Lower leg skin (tissue), 3 donors: Measurements from ENCODE around the gene NPEPPS.

ENCODE experiments used
- POLR2A ChIP-seq, 2 donors: fragments of 450-650 bp; IDR thresholded peaks; one replicate each; pipeline ENCODE4 v1.6.1; 2016 to 2017; ENCODE audit warnings: antibody characterized with exemption in 2 of 2, mild to moderate bottlenecking in 1 of 2, moderate library complexity in 1 of 2
- TF ChIP-seq, protein P1 (sequence below), 3 donors: fragments of 450-650 bp; IDR thresholded peaks; one replicate each; pipeline ENCODE4 v1.5.1; 2016; ENCODE audit warnings: antibody characterized with exemption in 3 of 3, mild to moderate bottlenecking in 3 of 3, moderate library complexity in 2 of 3

DNA sequence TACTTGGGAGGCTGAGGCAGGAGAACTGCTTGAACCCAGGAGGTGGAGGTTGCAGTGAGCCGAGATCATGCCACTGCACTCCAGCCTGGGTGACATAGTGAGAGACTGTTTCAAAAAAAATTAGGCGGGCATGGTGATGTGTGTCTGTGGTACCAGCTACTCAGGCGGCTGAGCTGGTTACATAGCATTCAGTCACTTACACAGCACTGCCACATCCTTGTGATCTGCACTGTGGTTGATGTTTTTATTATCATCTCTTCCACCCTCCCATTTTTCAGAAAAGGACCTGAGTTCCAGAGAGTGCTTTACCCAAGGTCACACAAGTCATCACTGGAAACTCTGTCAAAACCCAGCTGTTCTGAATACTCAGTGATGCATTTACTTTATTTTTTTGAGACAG is 104.0 kb downstream of the NPEPPS start:
- TF ChIP-seq POLR2A (IDR thresholded peaks at IDR 0.05): no peak
- TF ChIP-seq, protein P1, sequence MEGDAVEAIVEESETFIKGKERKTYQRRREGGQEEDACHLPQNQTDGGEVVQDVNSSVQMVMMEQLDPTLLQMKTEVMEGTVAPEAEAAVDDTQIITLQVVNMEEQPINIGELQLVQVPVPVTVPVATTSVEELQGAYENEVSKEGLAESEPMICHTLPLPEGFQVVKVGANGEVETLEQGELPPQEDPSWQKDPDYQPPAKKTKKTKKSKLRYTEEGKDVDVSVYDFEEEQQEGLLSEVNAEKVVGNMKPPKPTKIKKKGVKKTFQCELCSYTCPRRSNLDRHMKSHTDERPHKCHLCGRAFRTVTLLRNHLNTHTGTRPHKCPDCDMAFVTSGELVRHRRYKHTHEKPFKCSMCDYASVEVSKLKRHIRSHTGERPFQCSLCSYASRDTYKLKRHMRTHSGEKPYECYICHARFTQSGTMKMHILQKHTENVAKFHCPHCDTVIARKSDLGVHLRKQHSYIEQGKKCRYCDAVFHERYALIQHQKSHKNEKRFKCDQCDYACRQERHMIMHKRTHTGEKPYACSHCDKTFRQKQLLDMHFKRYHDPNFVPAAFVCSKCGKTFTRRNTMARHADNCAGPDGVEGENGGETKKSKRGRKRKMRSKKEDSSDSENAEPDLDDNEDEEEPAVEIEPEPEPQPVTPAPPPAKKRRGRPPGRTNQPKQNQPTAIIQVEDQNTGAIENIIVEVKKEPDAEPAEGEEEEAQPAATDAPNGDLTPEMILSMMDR (IDR thresholded peaks at IDR 0.05): no peak
